HG03045 (cell line): ENCODE results near the gene PTGIS.
"Not testable (repeated sequence)": the region's sequence is repeated elsewhere in the genome, so short reads cannot be mapped to it uniquely, and the experiment has no call there.

Source experiments
- ATAC-seq: cut with Tn5 transposase; IDR thresholded peaks from one replicate; pipeline ENCODE4 v1.9.1; 2021; ENCODE audit warnings: mild to moderate bottlenecking, moderate library complexity; ENCODE audit not compliant: unreplicated experiment

PTGIS gene

DNA sequence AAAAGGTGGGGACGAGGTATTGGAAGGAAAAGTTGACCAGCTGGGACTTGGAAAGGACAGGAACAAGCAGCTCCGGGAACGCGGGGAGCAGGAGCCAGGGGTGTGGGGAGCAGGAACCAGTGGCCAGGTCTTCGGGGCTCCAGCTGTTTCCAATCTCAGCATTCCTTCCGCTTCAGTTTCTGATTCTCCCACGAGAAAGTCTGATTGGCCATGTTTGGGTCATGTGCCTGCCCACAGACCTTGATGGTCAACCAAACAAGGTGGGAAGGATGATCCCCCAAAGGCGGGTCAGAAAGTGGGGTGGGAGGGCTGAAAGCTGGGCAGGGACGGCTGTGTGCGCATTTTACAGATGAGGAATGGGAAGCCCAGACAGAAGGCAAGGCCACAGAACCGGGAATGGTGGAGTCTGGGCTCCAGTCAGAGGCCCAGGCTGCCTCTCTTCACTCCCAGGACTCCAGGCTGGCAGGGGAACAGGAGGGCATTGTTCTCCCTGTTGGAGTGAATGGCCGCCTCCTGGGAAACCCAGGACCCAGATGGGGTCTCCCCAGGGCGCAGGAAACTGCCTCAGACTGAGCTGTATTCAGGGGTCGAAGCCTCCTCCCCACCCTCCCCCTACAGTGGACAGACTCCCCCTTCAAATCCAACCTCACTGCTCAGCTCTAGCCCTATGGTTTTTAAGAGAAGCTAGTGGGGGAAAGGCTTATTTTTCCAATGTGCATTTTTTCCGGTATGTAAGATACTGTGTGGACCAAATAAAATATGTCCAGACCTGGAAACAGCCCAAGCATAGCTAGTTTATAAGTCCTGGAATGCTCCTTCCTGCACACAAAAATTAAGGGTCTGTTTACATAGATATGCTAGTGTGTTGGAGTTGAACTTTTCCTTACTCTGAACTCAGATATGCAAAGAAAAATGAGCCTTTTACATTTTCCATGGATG, 12.2 kb upstream of the PTGIS start:
- ATAC-seq, result no peak

GRCh38 chr20:49579195-49579594, 11.3 kb upstream of the PTGIS start:
- ATAC-seq, result no peak

DNA sequence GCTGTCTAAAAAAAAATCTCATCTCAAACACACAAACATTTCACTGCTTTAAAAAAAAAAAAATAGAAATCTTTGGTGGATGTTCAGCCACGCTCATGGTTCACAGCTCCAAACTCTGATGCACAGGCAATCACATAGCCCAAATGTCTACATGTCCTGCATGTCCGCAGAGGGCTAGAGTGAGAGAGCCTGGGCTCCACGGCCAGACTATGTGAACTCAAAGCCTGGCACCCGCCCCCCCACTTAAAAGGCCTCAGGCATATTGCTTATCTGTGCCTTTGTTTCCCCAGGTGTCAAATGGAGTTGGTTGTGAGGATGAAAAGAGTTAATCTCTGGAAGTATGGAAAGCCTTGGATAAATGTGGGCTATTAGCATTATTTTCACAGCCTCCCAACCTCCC, 10.5 kb upstream of the PTGIS start:
- ATAC-seq, result no peak

GRCh38 chr20:49575551-49576060, 7.7 kb upstream of the PTGIS start:
- no peak for ATAC-seq

GRCh38 chr20:49573900-49574416, 6.0 kb upstream of the PTGIS start:
- ATAC-seq, result no peak

GRCh38 chr20:49572857-49573256, 4.9 kb upstream of the PTGIS start:
- no peak for ATAC-seq

- no peak for ATAC-seq
These were observed 3.6 kb upstream of the PTGIS start for GRCh38 chr20:49571553-49571835.

GRCh38 chr20:49570828-49571552, 3.1 kb upstream of the PTGIS start:
- ATAC-seq, result no peak

DNA sequence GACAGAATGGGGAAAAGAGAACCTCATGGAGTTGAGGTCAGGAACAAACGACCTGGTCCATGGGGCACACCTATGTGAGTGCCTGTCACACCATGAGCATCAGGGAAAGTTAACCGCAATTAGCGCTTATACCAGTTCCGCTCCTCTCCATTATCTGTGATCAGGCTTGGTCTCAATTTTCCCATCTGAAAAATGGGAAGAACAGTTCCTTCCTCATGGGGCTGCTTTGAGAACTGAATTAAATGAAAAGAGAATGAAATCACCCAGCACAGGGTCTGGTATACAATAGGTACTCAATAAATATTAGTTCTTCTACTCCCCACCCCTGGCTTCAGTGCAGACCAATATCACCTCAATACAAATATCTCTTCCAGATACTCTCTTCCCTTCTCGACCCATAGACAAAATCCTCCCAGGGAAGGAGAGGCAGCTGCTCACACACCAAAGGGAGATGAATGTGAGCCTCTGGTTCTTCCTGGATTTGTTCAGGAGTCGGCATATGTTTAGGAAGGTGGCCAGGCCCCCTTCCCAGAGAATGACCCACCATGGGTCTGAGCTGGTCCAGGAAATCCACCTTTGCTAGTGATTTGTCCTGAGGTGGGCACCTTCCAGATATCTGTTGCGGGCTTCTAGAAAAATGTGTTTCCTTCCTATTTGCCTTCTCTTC, 2.4 kb upstream of the PTGIS start:
- no peak for ATAC-seq

DNA sequence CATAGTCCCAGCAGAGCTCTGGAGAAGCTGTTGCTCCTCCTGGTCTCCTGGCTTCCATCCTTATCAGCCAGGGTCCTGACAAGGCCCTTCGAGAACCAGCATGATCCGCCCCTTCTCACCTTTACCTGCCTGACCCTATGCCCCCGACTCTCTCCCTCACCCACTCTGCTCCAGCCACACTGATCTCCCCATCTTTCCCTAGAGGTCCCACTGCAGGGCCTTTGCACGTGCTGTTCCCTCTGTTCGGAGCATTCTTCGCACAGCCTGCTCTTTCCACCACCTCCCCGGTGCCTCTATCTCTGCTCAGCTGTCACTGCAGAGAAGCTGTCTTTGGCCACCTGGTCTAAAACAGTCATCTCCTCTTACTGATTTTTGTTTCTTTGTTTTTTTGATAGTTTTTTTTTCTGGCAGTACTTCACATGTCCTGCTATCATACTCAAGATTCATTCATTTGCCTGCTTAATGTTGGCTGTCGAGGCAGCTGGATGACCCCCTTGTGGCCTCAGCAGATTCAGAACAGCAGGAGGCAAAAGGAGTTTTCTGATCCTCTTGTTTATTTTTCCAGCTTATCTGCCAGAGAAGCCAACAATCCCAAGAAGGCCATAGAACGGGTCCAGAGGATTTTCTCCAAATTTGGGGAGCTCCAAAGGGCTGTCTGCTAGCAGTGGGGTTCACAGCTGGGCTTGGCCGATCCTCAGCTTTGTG, 1.6 kb upstream of the PTGIS start:
- ATAC-seq, result no peak

DNA sequence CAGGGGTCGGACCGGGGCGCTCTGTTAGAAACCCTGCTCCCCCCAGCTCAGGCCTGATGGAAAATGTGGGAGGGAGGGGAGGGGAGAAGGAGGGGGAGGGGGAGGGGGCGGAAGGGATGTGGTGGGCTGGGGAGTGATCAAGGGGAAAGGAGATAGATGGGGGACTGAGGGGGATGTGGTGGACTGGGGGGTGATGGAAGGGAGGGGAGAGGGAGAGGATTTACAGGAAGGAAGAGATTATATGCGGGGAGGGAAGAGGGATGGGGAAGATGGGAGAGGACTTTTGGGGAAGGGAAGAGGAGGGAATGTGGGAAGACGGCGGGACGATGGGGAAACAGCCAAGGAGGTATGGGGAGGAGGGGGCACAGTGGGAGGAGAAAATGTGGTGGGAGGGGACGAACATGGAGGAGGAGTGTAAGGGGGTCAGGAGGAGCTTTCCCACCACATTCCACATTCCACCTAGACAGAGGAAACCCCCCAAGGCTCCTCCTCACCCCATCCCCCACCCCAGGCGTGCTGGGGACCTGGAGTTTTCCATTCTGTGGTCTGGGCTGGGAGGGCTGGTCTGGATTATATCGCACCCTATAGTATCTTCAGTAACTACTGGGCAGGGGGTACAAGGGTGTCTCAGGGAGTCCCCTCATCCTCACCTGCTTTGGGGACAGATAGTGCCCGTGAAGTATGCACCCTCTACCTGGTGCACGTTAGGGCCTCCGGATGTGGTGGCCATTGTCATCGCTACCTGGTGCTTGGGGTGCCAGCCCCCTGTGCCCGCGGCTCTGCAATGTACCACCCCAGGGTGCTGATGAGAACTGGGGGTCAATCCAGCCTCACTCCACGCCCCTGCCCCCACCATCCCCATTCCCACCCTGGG, 578 bp upstream of the PTGIS start:
- ATAC-seq, result no peak

DNA sequence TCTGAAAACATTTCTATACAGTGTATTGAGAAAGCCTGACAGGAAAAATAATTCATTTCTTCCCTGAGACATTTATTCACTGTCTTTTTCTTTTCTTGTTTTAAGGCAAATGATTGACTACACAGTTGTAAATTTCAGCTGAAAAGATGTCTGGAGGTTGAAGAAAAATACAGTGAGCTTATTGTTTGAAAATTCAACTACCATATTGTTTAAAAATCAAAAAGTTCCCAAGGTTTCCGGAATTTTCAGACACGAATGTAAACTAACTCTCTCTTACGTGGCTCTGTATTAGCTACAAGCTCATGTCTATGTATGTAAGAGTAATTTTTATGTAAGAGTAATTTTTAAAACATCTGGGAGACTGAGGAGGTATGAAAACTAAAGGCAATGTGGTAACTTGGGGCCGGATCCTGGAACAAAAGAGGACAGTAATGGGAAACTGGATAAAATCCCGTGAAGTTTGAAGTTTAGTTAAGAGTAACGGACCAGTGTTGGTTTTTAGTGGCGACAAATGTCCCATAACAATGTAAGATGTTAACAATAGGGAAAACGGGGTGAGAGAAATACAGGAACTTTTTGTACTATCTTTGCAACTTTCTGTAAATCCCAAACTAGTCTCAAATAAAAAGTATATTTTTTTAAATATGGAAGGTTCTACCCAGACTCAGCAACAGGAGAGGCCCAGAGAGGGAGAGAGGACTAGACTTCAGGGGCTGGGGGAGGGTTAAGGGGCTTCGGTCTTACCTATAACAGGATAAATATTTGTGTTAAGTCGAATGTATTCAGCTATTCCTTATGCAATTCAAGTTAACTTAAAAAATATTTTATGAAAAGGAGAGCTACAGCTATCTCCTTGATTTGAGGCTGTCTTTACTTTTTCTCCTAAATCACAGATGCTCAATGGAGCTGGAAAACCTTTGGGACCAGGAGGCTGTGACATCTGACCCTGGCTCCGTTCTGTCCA, 1.3 kb downstream of the PTGIS start:
- ATAC-seq, result no peak

GRCh38 chr20:49564991-49565390, 2.9 kb downstream of the PTGIS start:
- ATAC-seq, result not testable (repeated sequence)

GRCh38 chr20:49563015-49563980, 4.6 kb downstream of the PTGIS start:
- no peak for ATAC-seq

DNA sequence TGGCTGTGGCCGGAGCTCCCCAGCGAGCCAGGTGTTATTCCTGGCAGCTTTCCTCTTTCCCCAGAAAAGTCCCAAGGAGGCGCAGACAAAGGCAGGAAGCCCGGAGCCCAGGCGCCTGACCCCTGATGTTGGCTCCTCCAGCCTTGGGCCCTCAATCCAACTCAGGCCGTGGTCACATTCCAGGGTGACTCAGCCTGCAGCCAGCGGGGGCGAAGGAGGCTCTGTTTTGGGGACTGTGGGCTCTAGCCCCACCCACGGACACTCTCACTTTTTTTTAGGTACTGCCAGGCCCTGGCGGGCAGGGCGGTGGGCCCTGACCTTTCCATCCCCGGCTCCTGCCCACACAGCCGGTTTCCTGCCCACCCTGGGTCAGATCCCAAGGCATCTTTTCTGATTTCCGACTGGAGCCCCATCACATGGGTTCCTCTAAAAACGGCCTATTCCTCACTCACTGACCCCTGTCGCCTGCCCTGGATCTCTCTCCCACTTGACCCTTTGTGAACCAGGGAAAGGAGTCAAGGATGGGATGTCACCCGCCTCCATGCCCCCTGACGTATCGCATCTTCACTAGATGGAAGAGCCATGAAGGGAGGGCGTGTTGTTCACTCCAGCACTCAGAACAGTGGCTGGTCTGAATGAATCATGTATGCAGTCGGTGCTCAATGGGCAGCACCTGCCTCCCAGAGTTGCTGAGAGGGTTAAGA, 5.5 kb downstream of the PTGIS start:
- no peak for ATAC-seq

- ATAC-seq, result no peak
These were observed 6.1 kb downstream of the PTGIS start for GRCh38 chr20:49561806-49562205.

DNA sequence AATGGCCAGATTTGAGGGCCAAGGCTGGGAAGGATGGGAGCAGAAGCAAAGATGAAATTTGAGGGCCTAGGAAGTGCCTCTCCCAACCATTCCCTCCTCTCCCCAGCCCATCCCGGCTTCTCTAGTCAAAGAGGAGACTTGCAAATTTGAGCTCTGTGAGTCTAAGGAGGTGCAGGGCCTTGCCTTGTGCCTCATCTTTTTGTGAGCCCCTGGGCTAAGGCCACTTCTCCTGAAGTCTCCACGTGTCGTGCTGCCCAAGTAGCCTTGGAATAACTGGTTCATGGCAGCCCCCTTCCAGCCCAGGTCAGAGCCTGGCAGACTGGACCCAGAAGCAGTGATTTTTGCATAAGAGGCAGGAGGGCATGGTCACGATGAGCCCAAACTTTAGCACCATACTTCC, 6.7 kb downstream of the PTGIS start:
- ATAC-seq, result no peak
